Psoas muscle (tissue), 8 donors: Measurements from ENCODE around the gene VDR. TPM values are rescaled to one million over a fixed set of nuclear protein-coding genes. Genes with fewer than 3 reads are reported as not detected.

ENCODE experiments used
- ATAC-seq, 4 donors: fragments of 200-7000 bp; cut with Tn5 transposase; one replicate each; pipeline ENCODE4 v1.9.1; 2020; ENCODE audit warnings: moderate library complexity in 3 of 4, mild to moderate bottlenecking in 2 of 4
- DNase-seq, 2 donors: peaks; one replicate each; pipeline ENCODE4 v3.0.0-alpha.2; 2020
- H3K27ac ChIP-seq: fragments of 200-600 bp; one replicate; pipeline ENCODE4 v1.8.0; 2022
- H3K27me3 ChIP-seq, 3 donors: fragments of 200-600 bp in 1 of 3; one replicate each; pipeline versions ENCODE4 v1.6.1 to v1.8.0; 2013 to 2022; ENCODE audit warnings: low read length in 2 of 3, mild to moderate bottlenecking in 2 of 3, moderate library complexity in 1 of 3; ENCODE audit not compliant: insufficient read depth in 3 of 3
- H3K36me3 ChIP-seq, 2 donors: fragments of 200-600 bp in 1 of 2; one replicate each; pipeline versions ENCODE4 v1.6.1 to v1.8.0; 2013 to 2022; ENCODE audit warnings: low read depth in 1 of 2, mild to moderate bottlenecking in 1 of 2, moderate library complexity in 1 of 2; ENCODE audit not compliant: insufficient read depth in 1 of 2
- H3K4me1 ChIP-seq: fragments of 200-600 bp; one replicate; pipeline ENCODE4 v1.8.0; 2022
- H3K4me3 ChIP-seq: fragments of 200-600 bp; one replicate; pipeline ENCODE4 v1.8.0; 2022; ENCODE audit warnings: mild to moderate bottlenecking
- H3K9me3 ChIP-seq: fragments of 200-600 bp; one replicate; pipeline ENCODE4 v1.8.0; 2022
- CTCF ChIP-seq: fragments of 200-600 bp; IDR thresholded peaks from one replicate; pipeline ENCODE4 v1.8.0; 2022; ENCODE audit warnings: antibody characterized with exemption
- WGBS, 3 donors: extraction: QIAGEN DNeasy Blood & Tissue Kit; methylation state at CpG; one replicate each; pipeline versions ENCODE4 v1.1.6 to v1.1.7; 2013; 5-methylcytosine and 5-hydroxymethylcytosine counted together
- intact Hi-C, 2 donors: fragments of 100-400 bp; cut with DNase I; formaldehyde crosslinking; loops; one replicate each; pipeline versions ENCODE4 v1.11.0 to v1.14.2; 2022
- polyA plus RNA-seq, 3 donors: library from polyadenylated mRNA; stranded (reverse); fragments of 200-250 nt; gene quantifications; one replicate each; pipeline ENCODE4 v1.2.3, GENCODE V29; 2013
- total RNA-seq, 4 donors: library from RNA; stranded (reverse); fragmentation: NEBNext Ultra II Directional in 2 of 4; extraction: Animal tissue kit (Norgen Biotek cat#: 25700) in 2 of 4; gene quantifications; one replicate each; pipeline versions ENCODE4 v1.2.1 to v1.2.4, GENCODE V29; 2021 to 2023
- donor health status: healthy with polysubstance abuse.
- donor health status: DM: no; HTN: no; CAD: no; lungs with moderate emphysema.
- donor health status: Bipolar disorder and iron deficiency.
- donor health status: healthy.
- donor health status: DM: yes; HTN: yes; CAD: no.
- donor health status: DM: no; HTN: no; CAD: no.
- donor health status: DM: no; HTN: no; CAD: no.
- donor health status: DM: yes; HTN: yes; CAD: no.

Gene VDR
- total and polyA plus RNA-seq, 7 donors = 0.62 to 6.1 (median 3.0) TPM

GRCh38 chr12:47900131-47901062, 4.4 kb downstream of the VDR start:
- no peak overlapping the region for H3K27ac ChIP-seq
- no peak for ATAC-seq
- intact Hi-C loops = no loop called here
- WGBS, 3 donors = 61 to 82% (median 64%) methylated on average over 8 of the region's 8 CpGs
- H3K9me3 ChIP-seq = no peaks in the 10 kb centered on the region
- no peaks in the 10 kb centered on the region for H3K36me3 ChIP-seq
- H3K27me3 ChIP-seq = peaks cover 0 to 6% (median 2%) of the 10 kb centered on the region in 3 donors
- peaks cover 18% of the 10 kb centered on the region for H3K4me1 ChIP-seq
- TF ChIP-seq CTCF = no peak
- no peak for DNase-seq
- H3K4me3 ChIP-seq = no peak overlapping the region

- Histone ChIP-seq H3K27me3 (peaks cover 0 to 6% (median 2%) of the 10 kb centered on the region in 3 donors), H3K4me1 (peaks cover 15% of the 10 kb centered on the region), H3K4me3 (no peak overlapping the region), H3K27ac (no peak overlapping the region), H3K9me3 (no peaks in the 10 kb centered on the region), H3K36me3 (no peaks in the 10 kb centered on the region)
- 88 to 91% (median 89%) methylated on average over 5 of the region's 5 CpGs for WGBS, 3 donors
- DNase-seq (no peak), ATAC-seq (no peak)
- TF ChIP-seq CTCF = no peak
- intact Hi-C loops = loop anchor here in 1 of 2 donors (2.0 kb wide), 1 partner anchor 15 kb away; no protein-coding TSS in a partner anchor
Observed at GRCh38 chr12:47899466-47899865, 5.3 kb downstream of the VDR start.

GRCh38 chr12:47896633-47897032, 8.2 kb downstream of the VDR start:
- DNase-seq = no peak
- no peak for ATAC-seq
- H3K4me1 ChIP-seq = no peaks in the 10 kb centered on the region

GRCh38 chr12:47896022-47896421, 8.8 kb downstream of the VDR start:
- ATAC-seq (no peak), DNase-seq (no peak)
- Histone ChIP-seq H3K36me3 (no peaks in the 10 kb centered on the region), H3K9me3 (no peaks in the 10 kb centered on the region), H3K27me3 (peaks cover 0 to under 1% (median 0%) of the 10 kb centered on the region in 3 donors), H3K27ac (no peak overlapping the region), H3K4me1 (no peaks in the 10 kb centered on the region), H3K4me3 (no peak overlapping the region)
- 85 to 93% (median 88%) methylated on average over 4 of the region's 4 CpGs for WGBS, 3 donors
- no peak for TF ChIP-seq CTCF
- intact Hi-C loops = no loop called here

More at GRCh38 chr12:47896633-47897032, 8.2 kb downstream of the VDR start:
- Histone ChIP-seq H3K9me3 (no peaks in the 10 kb centered on the region), H3K27ac (no peak overlapping the region), H3K27me3 (peaks cover 0 to 5% (median 0%) of the 10 kb centered on the region in 3 donors), H3K36me3 (no peaks in the 10 kb centered on the region), H3K4me3 (no peak overlapping the region)
- 21 to 27% (median 25%) methylated on average over 8 of the region's 8 CpGs for WGBS, 3 donors
- no peak for TF ChIP-seq CTCF
- intact Hi-C loops = no loop called here
